HuH-7.5 (cell line): ENCODE data around the gene NKX2-1.
"Not testable (repeated sequence)": the region's sequence is repeated elsewhere in the genome, so short reads cannot be mapped to it uniquely, and the experiment has no call there.

ENCODE experiments used
- DNase-seq: peaks from one replicate; pipeline ENCODE4 v3.0.0; 2011; ENCODE audit warnings: low spot score

Gene NKX2-1

GRCh38 chr14:36505181-36505815, 14.7 kb downstream of the NKX2-1 start:
- DNase-seq: no peak

DNA sequence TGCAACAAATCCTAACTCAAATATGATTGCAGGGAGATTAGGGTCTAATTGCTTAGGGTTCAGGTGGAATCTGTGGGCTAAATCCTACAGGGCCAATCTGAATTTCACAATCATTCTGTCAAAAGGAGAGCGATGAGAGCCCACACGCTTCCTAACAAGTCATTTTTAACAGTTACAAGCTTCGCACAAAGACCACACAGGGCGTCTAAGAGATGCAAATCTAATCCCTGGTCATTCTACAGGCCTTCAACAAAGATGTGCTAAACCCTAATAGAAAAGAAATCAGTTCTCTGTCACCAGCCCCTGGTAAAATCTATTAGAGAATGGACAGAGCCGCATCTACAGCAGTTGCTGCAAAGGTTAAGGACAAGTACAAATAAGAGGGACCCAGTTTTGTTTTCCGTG, 15.3 kb downstream of the NKX2-1 start:
- no peak for DNase-seq

DNA sequence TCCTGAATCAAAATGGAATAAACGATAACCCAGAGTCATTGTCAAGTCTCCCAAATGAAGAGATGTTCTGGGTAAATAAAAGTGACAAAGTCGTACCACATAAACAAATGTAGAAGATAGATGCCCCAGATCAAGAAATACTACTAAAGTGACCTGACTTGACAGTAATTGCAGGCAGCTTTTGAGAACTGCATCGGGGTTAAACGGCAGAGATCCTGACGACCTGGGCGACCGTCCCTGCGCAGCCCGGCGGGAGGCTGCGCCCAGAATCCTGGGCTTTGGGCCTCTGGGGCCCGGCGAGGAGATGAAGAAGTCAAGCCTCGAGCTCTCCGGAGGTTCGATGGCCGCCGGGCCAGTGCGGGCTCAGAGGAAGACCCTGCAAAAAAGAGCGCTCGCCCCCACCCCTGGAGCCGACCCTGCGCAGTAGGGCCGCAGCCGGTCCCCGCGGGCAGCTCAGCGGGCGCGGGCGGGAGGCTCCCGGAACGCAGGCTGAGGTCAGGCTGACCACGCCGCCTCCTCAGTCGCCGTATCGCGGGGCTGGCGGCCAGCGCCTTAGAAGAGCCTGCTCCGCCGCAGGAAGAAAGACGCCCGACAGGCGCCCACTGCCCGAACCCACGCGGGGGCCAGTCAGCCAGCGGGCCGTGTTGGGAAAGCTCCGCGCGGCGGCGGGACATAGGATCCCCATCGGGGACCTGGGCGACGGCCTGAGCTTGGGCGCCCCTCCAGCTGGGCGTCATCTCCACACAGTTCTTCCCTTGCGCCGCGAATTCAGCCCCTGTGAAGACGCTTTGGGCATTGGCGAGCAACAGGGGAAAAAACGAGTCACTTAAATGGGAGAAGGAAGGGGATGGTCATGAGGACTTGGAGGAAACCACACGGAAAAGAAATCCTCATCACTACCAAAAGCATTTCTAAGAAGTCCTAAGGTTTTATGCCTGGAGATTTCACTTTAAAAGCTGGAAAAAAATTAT, 16.0 kb downstream of the NKX2-1 start:
- DNase-seq: no peak

GRCh38 chr14:36502558-36503508, 17.2 kb downstream of the NKX2-1 start:
- no peak for DNase-seq

- DNase-seq: no peak
These were observed 21.1 kb downstream of the NKX2-1 start for GRCh38 chr14:36498938-36499337.

DNA sequence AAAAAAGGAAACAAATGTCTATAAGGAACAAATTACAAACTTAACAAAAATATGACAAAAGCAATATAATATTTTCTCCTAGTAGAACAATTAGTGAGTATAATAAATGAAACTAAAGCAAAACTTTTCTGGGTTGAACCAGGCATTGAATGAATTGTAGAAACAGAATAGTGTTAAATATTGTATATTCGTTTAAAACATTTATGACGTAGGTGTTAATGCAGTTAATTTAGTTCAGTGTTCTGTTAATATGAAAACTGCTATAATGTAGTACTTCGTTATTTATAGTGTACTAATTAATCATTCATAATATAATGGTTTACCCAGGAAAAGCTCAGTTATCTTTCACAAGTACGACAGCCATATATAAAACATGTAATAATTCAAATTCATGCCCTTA, 23.7 kb downstream of the NKX2-1 start:
- no peak for DNase-seq

- no peak for DNase-seq
These were observed 24.4 kb downstream of the NKX2-1 start for GRCh38 chr14:36495666-36496065.

DNA sequence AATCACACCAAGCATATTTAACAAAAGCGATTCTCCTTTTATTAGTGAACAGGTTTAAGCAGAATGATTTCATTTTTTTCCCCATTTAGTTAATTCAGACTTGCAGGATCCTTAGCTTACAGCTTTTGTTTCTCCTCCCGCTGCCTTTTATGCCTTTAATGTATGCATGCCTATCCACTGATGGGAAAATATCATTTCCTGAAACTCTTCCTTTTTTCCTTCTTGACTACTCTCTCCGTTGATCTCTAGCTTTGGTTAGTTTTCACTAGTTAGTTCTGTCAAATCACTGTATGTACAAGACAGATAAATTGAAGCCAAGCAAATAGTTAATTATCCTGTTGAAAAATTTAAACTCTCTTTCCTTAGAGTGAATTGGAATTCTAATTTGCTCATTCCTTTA, 26.3 kb downstream of the NKX2-1 start:
- DNase-seq: no peak

- no peak for DNase-seq
These were observed 34.3 kb downstream of the NKX2-1 start for GRCh38 chr14:36485773-36486172.

DNA sequence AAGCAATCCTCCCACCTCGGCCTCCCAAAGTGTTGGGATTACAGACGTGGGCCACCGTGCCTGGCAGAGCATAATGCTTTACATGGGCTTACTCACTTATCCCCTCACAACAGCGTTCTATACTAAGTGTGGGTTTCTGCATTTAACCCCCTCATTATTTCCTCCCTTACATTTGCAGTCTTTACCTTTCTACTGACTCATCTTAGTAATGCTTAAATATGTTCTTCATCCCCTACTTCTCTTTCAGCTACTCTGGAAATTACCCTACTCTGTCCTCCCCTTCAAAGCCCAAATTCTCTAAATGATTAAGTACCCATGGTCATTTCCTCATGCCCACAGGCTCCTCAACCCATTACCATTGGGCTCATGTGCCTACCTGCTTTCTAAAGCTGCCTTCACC, 40.7 kb downstream of the NKX2-1 start:
- no peak for DNase-seq

GRCh38 chr14:36478782-36479181, 41.2 kb downstream of the NKX2-1 start:
- DNase-seq: no peak

DNA sequence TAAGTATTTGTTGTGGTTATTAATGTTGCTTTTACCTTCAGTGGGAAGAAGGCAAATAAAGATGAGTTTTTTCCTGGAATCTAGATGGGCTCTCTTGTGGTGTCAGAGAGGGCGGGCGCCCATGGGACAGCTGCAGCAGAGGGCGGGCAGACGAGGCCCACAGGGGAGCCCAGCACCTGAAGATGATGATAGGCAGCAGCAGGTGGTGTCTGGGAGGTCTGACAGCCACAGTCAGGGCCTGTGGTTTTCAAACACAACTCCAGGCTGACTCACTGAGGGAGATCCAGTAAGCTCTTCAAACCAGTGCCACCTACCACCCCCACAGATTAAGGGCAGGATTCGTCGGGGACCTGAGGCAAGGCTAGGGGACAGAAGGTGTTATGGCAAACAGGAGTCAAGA, 42.8 kb downstream of the NKX2-1 start:
- DNase-seq: no peak

GRCh38 chr14:36476061-36476460, 44.0 kb downstream of the NKX2-1 start:
- DNase-seq: not testable (repeated sequence)

DNA sequence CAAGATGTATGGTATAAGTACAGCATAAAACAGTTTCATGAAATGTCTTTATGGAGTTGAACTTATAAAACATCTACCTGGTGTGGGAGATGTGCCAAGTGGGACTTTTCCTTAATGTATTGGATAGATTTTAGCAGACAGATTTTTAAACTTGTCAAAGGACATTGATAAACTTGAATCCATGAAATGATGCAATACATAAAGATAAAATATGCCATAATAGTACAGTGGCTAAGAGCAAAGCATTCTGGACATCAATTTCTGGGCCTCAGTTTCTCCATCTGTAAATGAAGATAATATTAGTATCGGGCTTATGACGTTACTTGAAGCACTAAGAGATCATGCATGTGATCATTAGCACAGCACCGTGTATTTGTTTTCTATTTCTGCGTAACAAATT, 45.4 kb downstream of the NKX2-1 start:
- DNase-seq: no peak

- no peak for DNase-seq
These were observed 48.6 kb downstream of the NKX2-1 start for GRCh38 chr14:36471431-36471830.

DNA sequence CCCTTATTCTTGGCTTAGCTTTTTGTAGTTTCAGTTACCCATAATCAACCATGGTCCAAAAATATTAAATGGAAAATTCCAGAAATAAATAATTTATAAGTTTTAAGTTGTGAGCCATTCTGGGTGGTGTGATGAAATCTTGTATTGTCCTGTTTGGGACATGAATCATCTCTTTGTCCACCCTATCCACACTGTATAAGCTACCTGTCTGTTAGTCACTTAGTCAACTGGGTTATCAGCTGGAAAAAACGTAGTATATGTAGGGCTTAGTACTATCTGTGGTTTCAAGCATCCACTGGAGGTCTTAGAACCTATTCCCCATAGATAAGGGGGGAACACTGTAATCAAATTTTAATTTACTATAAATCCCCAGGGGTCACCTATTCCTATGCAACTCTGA, 52.7 kb downstream of the NKX2-1 start:
- no peak for DNase-seq
